Adrenal gland (tissue), 5 donors: ENCODE results near the gene SYT2.

Experiments used
- CTCF ChIP-seq, 6 experiments: fragments of 450-650 bp in 4 of 6; fragments of 200-600 bp in 2 of 6; sonication (generic) in 1 of 6; IDR thresholded peaks; 1 replicate in 5 of 6; 2 replicates in 1 of 6; pipeline versions ENCODE4 v1.5.1 to v1.8.0; 2016 to 2021; ENCODE audit warnings: antibody characterized with exemption in 6 of 6, mild to moderate bottlenecking in 2 of 6, moderate library complexity in 1 of 6
- POLR2A ChIP-seq, 2 donors: fragments of 450-650 bp; IDR thresholded peaks; one replicate each; pipeline ENCODE4 v1.6.1; 2017; ENCODE audit warnings: antibody characterized with exemption in 2 of 2, mild to moderate bottlenecking in 2 of 2, moderate library complexity in 1 of 2
- donor health status: DM: no; HTN: no; CAD: no.

- no peak for TF ChIP-seq CTCF (IDR thresholded peaks at IDR 0.05)
- no peak for TF ChIP-seq POLR2A (IDR thresholded peaks at IDR 0.05)
Observed at GRCh38 chr1:202565890-202566602, 144.2 kb downstream of the SYT2 start.
